Spleen (tissue), 7 donors: ENCODE results near the gene PTPRA.
"Not testable (repeated sequence)": the region's sequence is repeated elsewhere in the genome, so short reads cannot be mapped to it uniquely, and the experiment has no call there.

Experiments used
- POLR2A ChIP-seq, 3 donors: fragments of 450-650 bp; IDR thresholded peaks; one replicate each; pipeline ENCODE4 v1.5.1; 2017; ENCODE audit warnings: antibody characterized with exemption in 3 of 3, mild to moderate bottlenecking in 1 of 3
- POLR2AphosphoS5 ChIP-seq, 3 donors: sonication (generic); formaldehyde crosslinking; IDR thresholded peaks; one replicate each; pipeline ENCODE4 v1.5.1; 2017; ENCODE audit warnings: antibody characterized with exemption in 3 of 3
- TF ChIP-seq, protein P1 (sequence below), 11 experiments: fragments of 200-600 bp in 7 of 11; fragments of 450-650 bp in 4 of 11; sonication (generic) in 4 of 11; IDR thresholded peaks in 8 of 11; conservative IDR thresholded peaks in 3 of 11; 1 replicate in 7 of 11; 2 replicates in 4 of 11; pipeline versions ENCODE4 v1.4.0 to v1.8.0; 2016 to 2021; ENCODE audit warnings: antibody characterized with exemption in 11 of 11, inconsistent platforms in 4 of 11, mild to moderate bottlenecking in 1 of 11
- donor health status: DM: no; HTN: no; CAD: no; lungs with moderate emphysema.
- donor health status: DM: no; HTN: no; CAD: no.
- donor health status: DM: no; HTN: no; CAD: no.

DNA sequence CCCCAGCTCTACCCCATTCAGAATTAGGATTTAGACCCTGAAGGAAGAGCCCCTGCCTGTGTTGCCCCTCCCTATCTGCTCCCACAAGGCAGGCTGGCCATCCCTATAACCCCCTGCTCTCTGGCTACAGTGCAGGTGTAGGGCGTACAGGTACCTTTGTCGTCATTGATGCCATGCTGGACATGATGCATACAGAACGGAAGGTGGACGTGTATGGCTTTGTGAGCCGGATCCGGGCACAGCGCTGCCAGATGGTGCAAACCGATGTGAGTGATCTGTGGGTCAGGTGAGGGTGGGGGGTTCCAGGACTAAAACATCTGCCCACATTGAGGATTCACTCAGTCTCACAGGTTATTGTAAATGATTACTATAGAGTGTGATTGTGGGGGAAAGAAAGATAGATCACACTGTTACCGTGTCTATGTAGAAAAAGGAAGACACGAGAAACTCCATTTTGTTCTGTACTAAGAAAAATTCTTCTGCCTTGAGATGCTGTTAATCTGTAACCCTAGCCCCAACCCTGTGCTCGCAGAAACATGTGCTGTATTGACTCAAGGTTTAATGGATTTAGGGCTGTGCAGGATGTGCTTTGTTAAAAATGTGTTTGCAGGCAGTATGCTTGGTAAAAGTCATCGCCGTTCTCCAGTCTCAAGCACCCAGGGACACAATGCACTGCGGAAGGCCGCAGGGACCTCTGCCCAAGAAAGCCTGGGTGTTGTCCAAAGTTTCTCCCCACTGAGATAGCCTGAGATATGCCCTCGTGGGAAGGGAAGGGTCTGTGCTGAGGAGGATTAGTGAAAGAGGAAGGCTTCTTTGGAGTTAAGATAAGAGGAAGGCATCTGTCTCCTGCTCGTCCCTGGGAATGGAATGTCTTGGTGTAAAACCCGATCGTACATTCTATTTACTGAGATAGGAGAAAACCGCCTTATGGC lies 149.5 kb downstream of the PTPRA start:
- TF ChIP-seq, protein P1, sequence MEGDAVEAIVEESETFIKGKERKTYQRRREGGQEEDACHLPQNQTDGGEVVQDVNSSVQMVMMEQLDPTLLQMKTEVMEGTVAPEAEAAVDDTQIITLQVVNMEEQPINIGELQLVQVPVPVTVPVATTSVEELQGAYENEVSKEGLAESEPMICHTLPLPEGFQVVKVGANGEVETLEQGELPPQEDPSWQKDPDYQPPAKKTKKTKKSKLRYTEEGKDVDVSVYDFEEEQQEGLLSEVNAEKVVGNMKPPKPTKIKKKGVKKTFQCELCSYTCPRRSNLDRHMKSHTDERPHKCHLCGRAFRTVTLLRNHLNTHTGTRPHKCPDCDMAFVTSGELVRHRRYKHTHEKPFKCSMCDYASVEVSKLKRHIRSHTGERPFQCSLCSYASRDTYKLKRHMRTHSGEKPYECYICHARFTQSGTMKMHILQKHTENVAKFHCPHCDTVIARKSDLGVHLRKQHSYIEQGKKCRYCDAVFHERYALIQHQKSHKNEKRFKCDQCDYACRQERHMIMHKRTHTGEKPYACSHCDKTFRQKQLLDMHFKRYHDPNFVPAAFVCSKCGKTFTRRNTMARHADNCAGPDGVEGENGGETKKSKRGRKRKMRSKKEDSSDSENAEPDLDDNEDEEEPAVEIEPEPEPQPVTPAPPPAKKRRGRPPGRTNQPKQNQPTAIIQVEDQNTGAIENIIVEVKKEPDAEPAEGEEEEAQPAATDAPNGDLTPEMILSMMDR (IDR thresholded peaks at IDR 0.05 in 8 of 11, conservative IDR thresholded peaks at IDR 0.05 in 3 of 11), result not testable (repeated sequence)
- TF ChIP-seq POLR2A, POLR2AphosphoS5 (IDR thresholded peaks at IDR 0.05): not testable (repeated sequence)
